HG03442 (cell line): ENCODE measurements around the gene ALPL.

Source experiments
- ATAC-seq: cut with Tn5 transposase; IDR thresholded peaks from one replicate; pipeline ENCODE4 v1.9.1; 2021; ENCODE audit warnings: mild to moderate bottlenecking, moderate library complexity; ENCODE audit not compliant: unreplicated experiment

ALPL gene

DNA sequence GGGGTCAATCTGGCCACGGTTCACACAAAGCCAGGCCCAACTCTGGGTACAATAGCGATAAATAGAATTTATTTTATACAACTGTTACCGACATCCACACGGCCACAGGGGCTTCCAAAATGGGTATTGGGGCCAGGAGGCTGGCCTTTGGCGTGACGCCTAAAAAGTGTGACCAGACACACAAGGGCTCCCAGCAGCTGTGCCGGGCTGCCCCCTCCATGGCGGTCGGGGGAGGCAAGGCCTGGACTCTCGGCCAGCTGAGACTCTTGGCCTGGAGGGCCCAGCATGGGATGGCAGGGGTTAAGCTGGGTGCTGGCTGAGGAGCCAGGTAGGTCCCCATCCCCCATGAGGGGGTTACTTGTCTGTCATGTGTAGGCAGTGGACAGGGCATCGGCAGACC lies 87.0 kb downstream of the ALPL start:
- ATAC-seq = no peak

GRCh38 chr1:21596628-21597027 lies 87.4 kb downstream of the ALPL start:
- ATAC-seq = no peak

DNA sequence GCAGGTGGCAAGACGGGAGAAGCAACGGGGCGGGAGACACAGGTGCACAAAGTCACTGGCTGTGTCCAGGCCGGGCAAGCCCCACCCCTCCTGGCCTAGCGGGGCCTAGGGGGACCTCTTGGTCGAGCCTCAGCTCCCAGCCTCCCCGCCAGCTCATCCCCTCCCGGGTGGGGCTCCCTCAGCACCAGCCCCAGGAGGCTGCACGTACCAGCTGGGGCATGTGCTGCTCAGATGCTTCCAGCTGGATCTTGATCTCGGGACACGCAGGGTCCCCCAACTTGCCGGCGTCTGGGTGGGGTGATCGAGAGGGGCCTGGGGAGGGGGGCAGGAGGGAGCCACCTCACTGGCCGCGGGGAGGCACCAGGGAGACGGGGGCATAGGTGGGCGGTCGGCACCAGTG lies 88.5 kb downstream of the ALPL start:
- ATAC-seq = no peak

DNA sequence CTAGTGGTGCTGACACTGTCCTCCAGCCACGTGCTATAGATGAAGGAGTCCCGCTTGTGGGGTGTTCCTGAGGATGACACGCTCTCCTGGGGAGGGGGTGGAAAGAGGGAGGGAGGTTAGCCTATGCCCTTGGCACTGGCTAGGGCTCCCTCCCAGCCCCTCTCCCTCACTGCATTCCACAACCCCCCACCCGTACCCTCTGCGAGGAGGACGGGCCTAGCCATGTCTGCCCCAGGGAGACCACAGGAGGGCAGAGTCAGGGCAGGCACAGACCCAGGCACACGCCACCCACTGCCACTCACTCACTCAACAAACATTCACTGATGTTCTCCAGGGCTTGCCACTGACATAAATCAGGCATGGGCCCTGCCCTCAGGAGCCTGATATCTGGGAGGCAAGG lies 89.2 kb downstream of the ALPL start:
- no peak for ATAC-seq

DNA sequence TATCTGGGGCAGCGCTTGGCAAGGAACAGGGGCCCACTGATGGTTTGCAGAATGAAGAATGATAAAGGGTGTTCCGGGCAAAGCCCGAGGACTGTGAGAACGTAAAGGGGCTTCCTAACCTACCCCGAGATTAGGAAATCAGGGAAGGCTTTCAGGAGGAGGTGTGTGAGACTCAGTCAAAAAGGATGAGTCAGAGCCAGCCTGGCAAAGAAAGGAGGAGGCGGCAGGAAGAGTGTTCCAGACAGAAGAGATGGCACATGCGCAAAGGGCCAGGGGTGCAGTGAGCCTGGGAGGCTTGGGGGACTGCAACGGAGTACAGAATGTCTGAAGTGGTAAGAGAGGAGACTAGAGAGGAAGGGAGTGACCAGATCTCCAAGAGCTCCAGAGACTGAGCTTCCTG lies 89.7 kb downstream of the ALPL start:
- no peak for ATAC-seq

GRCh38 chr1:21599402-21599801 lies 90.2 kb downstream of the ALPL start:
- ATAC-seq = no peak

DNA sequence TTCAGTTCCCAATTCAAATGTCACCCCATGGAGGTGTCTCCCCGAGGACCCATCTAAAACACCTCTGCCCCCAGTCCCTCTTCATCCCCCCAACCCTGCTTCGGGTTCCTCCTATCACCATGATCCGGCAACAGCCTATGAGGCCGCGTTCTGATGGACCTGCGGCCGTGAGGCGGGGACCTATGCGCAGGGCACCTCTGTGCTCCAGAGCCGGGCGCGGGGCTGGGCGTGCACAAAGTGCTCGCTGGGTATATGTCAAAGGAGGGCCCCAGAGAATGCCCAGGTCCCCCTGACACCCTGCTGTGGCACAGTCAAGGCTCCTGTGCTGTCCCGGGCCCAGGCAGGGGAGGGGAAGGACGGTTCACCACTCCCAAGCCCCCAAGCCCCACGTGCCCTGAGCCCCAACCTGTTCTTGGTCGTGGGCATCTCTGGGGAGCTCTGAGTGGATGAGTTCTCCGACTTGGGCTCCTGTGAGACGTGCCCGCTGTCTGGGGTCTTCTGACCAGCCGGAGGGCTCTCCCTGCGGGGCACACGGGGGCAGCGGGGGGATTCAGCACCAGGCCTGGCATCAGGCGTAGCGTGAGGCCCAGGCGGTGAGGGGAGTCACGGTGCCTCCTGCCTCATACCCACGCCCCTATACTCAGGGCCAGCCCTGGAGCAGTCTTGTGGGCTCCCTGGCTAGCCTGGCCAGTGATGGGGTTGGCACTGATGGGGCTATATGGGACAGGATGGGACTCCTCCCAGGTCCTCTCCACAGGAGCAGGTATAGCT lies 92.2 kb downstream of the ALPL start:
- no peak for ATAC-seq

DNA sequence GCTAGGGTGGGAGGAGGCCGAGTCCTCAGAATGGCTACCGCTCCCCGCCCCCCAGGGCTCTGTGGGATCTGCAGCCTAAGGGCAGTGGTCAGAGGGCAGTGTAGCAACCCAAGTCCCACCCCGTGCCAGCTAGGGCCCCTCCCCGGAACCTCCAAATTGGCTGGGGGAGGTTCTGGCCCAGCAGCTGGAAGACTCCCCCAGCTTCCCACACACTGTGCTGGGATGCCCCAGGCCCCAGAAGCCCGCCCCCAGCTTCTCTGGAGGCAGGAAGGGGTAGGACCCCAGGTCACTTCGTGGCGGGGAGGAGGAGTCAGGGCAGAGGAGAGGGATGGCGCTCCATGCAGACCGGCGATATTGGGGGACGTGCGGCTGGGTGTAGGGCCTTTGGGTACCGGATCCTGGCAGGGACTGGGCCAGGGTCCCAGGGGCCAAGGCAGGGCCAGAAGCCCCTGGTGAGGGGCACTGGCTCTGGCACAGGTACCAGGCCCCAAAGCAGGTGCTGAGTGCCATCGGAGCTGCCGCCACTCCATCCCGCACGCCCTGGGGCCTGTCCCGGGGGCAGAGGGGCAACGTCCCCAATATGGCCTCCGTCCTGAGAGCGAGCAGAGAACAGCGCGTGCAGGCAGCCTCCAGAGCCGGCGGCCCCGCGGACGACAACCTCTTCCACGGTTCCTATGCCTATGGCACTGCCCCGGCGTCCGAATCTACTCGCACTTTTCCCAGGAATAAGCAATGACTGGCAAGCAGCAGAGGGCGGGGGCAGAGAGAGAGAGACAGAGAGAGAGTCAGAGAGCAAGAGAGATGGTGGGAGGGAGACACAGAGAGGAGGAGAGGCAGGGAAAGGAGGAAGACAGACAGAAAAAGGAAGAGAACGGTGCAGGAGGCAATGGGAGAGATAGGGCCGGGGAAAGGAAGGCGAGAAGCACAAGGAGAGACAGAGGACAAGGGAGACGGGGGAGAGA lies 94.2 kb downstream of the ALPL start:
- ATAC-seq = no peak

DNA sequence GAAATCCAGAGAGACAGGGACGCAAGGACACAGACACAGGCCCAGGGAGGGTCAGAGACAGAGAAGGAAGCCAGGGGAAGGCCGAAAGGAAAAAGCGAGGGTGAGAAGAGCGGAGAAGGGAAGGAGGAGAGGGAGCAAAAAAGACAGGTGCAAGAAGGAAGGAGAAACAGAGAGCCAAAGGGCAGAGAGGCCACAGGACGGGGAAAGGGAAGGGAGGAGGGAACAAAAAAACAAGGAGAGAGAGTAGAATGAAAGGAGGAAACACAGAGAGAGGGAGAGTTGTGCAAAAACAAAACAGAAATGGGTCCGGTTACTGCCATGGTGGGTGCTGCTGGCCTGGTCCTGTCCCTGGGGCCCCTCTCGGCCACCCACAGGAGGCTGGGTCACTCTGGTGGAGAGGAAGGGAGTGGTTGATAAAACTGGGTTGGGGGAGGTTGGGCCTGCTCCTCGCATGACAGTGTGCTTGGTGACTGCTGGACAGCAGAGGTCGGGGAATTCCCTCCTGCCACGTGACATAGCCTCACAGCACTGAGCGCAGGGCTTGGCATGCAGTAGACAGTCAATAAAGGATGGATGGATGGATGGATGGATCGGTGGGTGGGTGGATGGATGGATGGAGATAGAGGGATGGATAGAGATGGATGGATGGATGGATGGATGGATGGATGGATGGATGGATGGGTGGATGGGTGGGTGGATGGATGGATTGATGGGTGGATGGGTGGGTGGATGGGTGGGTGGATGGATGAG lies 95.2 kb downstream of the ALPL start:
- ATAC-seq = no peak

DNA sequence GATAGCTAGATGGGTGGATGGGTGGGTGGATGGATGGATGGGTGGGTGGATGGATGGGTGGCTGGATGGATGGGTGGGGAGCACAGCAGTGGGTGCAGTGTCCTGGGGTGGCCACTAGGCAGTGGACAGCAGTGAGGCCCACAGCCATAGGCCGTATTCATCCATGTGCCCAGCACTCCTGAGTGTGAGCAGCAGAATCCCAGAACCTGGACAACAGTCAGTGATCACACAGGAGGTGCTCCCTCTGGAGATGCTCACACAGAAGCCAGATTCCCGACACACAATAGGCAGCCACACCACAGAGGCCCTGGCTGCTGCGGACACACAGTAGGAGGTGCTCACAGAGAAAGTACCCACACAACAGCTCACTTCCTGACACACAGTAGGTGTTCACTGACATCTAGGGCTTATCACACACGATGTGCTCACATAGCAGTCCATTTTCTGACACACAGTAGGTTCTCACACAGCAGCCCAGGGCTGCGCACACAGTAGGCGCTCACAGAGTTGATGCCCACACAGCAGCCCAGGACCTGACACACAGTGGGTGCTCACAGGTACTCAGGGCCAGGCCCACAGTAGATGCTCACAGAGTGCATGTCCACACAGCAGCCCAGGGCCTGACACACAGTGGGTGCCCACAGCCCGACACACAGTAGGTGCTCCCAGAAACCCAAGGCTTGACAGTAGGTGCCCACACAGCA lies 95.9 kb downstream of the ALPL start:
- no peak for ATAC-seq

DNA sequence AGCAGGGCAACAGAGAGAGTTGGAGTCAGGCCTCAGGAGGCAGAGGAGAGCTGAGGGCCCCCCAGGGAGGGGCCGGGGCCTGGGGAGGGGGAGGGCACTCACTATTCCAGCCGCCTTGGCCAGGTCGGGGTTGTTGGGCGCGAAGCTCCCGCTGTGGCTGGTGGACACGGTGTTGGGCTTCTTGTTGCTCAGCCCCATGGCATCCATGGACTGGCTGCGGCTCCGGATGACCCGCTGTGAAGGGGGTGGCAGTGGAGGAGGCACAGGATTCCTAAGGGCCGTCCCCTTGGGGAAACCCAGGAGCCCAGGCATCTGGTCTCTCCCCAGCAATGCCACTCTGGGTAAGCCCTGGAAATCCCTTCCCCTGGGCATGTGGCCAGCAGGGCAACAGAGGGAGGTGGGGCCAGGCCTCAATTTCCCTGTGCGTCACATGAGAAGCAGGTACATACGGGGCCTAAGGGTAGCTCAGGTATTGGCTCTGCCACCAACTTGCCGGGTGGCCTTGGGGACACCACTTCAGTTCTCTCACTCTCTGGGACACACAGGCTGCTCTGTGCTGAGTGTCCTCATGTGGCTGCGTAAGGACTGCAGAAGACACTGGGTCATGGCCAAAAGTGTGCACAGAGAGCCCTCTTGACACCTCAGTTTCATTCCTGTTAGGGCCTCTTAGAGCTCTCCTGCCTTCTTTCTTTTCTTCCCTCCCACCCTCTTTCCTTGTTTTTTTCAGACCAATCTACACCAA lies 96.9 kb downstream of the ALPL start:
- no peak for ATAC-seq

DNA sequence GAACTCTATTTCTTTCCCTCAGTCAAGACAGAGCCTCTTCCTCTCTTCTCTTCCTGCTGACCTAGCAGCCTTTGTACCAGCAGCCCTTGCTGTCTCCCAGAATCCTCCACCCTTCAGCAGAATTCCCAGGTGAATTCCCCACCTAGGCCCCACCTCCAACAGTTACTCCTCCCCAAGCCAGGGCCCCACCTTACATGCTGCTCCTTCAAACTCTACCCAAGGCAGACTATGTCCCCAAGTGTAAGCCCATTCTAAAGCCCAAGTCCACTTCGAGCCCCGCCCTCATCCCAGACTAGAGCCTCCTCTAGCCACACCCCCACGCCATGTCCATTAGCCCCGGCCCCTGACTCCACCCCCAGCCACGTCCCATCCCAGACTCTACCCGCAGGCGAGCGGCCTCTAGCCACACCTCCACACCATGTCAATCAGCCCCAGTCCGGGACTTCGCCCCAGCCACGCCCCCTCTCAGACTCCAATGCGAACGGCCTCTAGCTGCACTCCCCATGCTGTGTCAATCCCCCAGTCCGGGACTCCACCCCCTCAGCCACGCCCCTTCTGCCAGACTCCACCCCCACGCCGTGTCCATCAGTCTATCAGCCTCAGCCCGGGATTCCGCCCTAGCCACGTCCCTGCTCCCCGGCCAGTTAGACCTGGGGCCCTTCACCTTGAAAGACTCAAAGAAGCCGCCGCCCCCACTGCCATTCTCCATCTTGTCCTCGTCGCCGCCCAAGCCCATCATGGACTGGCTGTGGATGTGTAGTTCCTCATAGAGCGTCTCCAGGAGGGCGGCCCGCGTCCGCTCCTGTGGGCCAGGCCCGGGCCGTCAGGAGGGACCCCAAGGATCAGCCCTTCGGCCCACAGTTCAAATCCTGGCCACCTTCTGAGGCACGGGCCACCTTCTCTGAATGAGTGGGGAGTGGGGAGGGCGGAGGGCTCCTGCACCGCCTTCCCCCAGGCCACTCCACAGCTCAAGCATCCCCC lies 98.6 kb downstream of the ALPL start:
- ATAC-seq = peak; percentile 49

GRCh38 chr1:21608798-21609197 lies 99.6 kb downstream of the ALPL start:
- ATAC-seq = no peak

GRCh38 chr1:21610027-21610426 lies 100.8 kb downstream of the ALPL start:
- no peak for ATAC-seq

DNA sequence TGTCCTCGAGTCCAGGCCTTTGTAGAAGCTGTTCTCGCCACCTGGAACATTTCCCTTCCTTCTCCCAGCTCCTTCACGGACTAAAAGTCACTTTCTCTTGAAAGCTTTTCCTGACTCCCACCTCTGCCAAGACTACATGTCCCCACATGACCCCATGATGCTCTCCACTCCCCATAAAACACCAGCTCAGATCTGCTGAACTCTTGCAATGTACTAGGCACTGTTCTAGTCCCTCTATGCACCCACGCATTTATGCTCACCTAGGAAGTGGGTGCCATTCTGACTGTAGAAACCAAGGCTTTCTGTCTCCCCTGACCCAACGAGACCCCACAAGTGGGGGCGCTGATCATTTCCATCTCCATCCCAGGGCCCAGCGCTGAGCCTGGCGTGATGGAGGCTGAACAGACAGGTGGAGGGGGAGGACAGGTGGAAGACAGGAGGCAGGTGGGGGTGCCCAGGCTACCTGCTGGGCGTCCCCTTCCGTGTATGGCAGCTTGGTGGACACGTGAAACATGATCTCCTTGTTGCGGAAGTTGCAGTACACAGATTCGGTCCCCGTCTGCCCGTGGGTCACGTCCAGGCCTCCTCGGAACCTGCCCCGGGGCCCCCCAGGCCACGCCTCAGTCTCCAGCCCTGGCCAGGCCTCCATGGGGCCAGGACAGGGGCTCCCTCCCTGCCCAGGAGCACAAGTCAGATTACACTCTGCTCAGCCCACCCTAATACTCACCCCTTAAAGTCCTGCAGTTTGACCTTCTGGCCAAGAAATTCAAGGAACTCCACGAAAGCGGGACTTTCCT lies 102.0 kb downstream of the ALPL start:
- no peak for ATAC-seq

DNA sequence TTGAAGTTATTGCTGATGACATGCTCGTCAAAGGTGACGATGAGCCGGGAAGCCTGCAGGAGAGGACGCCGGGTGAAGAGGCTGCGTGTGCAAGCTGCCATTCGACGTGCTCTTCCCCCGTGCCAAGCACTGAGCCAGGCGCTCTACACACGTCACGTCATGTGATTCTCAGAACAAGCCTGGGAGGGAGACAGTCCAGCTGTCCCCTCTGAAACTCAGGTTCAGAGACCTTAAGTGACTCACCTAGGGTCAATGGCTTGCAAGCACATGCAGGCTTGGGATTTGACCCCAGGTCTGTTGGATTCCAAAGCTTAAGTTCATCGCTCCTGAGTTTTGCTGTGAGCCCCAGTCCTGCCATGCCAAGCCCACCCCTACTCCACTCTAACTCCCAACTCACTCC lies 102.8 kb downstream of the ALPL start:
- ATAC-seq = no peak

DNA sequence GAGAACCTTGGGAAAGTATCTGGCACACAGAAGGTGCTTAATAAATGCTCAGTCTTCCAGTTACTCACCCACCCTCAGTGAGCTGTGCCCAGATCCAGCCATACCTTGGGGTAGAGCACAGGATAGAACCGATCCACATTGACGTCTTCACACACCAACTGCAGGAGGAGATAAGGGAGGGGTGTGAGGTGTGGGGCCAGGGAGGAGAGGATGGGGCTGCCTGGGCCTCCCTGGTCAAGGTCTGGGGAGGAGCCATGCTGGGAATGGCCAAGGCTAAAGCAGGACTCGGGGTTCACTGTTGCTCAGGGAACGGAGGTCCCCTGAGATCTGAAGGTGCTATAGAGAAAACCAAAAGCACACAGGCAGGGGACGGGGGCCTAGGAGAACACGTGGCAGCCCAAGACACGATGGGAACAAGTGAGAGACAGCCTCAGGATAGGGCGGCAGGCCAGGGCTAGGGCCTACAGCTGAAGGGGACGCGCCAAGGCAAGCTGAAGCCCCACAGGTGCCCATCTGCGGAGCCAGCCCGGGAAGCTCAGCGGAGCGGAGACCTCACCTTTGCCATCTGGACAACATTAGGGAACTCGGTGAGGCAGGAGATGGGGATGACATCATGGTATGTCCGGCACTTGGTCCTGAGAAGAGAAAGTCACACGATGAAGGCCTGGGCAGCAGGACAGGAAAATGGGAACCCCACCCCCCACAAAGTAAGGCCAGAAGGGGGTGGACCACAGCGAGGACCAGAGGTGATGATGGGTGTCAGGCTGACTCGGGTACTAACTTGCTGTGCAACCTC lies 104.0 kb downstream of the ALPL start:
- no peak for ATAC-seq
